AG04450 (cell line): ENCODE measurements around the gene PPP3R1. TPM values are rescaled to one million over a fixed set of nuclear protein-coding genes. Genes with fewer than 3 reads are reported as not detected.

Source experiments
- CTCF ChIA-PET: fragments of 300-600, 350-600 bp; formaldehyde crosslinking; extraction: SDS; loops from one replicate; lab custom pipeline; 2022; ENCODE audit warnings: antibody characterized with exemption, inconsistent platforms; lab: Charles Lee
- POLR2A ChIA-PET: fragments of 350-600 bp; formaldehyde crosslinking; extraction: SDS; loops from one replicate; lab custom pipeline; 2021; ENCODE audit warnings: antibody characterized with exemption, inconsistent platforms; lab: Yijun Ruan, JAX
- DNase-seq: peaks from one replicate; pipeline ENCODE4 v3.0.0-alpha.2; 2011; ENCODE audit warnings: low read depth, low spot score
- H3K27ac ChIP-seq: one replicate; pipeline ENCODE4 v1.5.1; 2012; ENCODE audit warnings: low read depth, low read length, control low read depth
- H3K27me3 ChIP-seq: one replicate; pipeline ENCODE4 v1.6.0; 2012; ENCODE audit warnings: low read length; ENCODE audit not compliant: control insufficient read depth, insufficient read depth
- H3K4me3 ChIP-seq: 2 replicates; pipeline ENCODE4 v1.5.1; 2011; ENCODE audit warnings: mild to moderate bottlenecking, low read depth, low read length, control low read depth
- H3K9me3 ChIP-seq: 2 replicates; pipeline ENCODE4 v1.5.1; 2012; ENCODE audit warnings: low read length; ENCODE audit not compliant: control insufficient read depth, insufficient read depth
- CTCF ChIP-seq: IDR thresholded peaks from 2 replicates; pipeline ENCODE4 v1.5.1; 2011; ENCODE audit warnings: low read depth, low read length, control low read depth, inconsistent platforms
- polyA plus RNA-seq: library from polyadenylated mRNA; depleted of rRNA; stranded (reverse); fragments of >200 nt; gene quantifications from 2 replicates; pipeline ENCODE4 v1.2.3, GENCODE V29; 2011

The PPP3R1 gene
- polyA plus RNA-seq, 1 experiment: 24.9 TPM

DNA sequence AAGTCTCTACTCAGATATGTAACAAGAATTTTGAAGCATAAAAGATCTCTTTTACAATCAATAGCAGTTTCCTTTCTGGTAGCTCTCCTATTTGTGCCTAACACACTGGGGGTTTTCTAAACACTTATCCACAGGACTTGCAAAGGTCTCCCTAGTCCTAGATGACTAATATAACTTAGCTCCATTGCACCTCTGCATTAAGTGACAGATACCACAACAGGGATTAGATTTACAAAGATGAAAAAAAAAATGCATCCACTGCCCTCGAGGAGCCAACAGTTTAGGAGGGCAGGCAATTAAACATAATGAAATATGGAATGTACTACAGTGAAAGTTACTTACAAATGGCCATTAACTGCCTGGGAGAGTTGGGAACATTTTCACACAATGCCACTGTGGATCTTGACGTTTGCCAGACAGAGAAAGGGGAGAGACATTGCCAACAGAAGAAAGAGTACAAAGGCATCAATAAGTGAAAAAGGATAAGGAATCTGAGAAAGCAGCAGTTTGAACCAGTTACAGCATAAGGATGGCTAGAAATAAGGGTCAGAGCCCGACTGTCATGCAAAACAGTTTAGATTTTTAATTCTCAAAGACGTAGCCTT is 14.3 kb downstream of the PPP3R1 start:
- POLR2A ChIA-PET: interaction anchor here (0.6 kb wide), 1 partner anchor 48 kb away, joined by 5 read pairs; no protein-coding TSS in a partner anchor
- DNase-seq: no peak
- no peak for TF ChIP-seq CTCF
- H3K27me3 ChIP-seq: no peaks in the 10 kb centered on the region
- H3K27ac ChIP-seq: no peak overlapping the region
- H3K9me3 ChIP-seq: no peaks in the 10 kb centered on the region
- CTCF ChIA-PET: interaction anchor here (0.7 kb wide), 2 partner anchors 12 to 42 kb away, joined by 3 read pairs; no protein-coding TSS in a partner anchor
- H3K4me3 ChIP-seq: no peak overlapping the region

DNA sequence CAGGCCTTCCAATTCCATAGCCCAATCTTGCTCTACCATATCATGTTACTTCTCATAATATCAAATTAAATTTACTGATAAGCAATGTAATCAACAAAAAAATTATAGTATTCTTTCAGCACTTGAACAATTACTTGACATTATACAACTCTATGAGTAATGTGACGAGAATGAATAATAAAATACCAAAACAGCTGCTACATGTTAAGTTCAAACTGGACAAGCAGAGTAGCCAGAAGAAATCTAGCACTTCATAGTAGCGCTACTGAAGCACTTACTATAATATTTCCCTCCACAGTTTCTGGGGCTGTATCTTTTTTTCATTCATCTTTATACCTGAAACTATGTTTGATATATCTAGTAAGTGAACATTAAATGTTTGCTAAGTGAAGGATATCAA is 14.9 kb downstream of the PPP3R1 start:
- Histone ChIP-seq H3K27me3 (no peaks in the 10 kb centered on the region), H3K27ac (no peak overlapping the region), H3K9me3 (no peaks in the 10 kb centered on the region), H3K4me3 (no peak overlapping the region)
- no peak for DNase-seq
- CTCF ChIA-PET: interaction anchor here (0.7 to 0.9 kb wide), 3 partner anchors 13 to 41 kb away, joined by 3 read pairs; no protein-coding TSS in a partner anchor
- no peak for TF ChIP-seq CTCF
- POLR2A ChIA-PET: no interaction called here

- H3K9me3 ChIP-seq: no peaks in the 10 kb centered on the region
- ChIA-PET POLR2A (interaction anchor here (0.6 kb wide), 1 partner anchor 1590 kb away, joined by 4 read pairs; no protein-coding TSS in a partner anchor), CTCF (interaction anchor here (0.9 to 1.1 kb wide), 2 partner anchors 13 to 18 kb away, joined by 3 read pairs; no protein-coding TSS in a partner anchor)
- no peak for TF ChIP-seq CTCF
- no peak overlapping the region for H3K27ac ChIP-seq
- H3K4me3 ChIP-seq: no peak overlapping the region
- no peaks in the 10 kb centered on the region for H3K27me3 ChIP-seq
- no peak for DNase-seq
Observed at GRCh38 chr2:68236876-68237275, 15.5 kb downstream of the PPP3R1 start.

DNA sequence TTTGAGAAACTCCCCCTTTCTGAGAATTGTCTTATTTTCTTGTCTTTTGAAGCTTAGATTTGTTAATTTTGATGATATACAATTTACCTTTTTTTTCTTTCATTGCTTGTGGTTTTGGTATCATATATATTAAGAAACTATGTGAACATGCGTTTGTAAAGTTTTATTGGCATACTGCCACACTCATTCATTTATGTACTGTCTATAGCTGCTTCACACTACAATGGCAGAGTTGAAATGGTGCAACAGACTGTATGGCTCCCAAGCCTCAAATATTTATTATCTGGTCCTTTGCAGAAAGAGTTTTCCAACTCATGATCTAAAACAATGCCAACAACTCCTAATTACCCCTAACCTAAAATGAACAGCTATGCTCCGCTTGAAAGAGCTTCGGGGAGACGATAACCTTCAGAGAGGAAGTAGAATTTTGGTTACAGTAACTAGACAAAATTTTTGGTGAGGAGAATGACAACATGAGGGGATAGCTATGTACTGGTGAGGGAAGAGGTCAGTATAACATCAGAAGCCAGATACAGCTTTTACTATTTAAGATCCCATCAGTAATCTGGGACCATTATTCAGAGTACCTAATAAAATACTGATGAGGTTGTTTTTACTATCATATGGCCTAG is 16.1 kb downstream of the PPP3R1 start:
- Histone ChIP-seq H3K4me3 (no peak overlapping the region), H3K27me3 (no peaks in the 10 kb centered on the region), H3K9me3 (no peaks in the 10 kb centered on the region), H3K27ac (no peak overlapping the region)
- ChIA-PET CTCF (interaction anchor here (0.9 to 1.1 kb wide), 2 partner anchors 14 to 19 kb away, joined by 3 read pairs; no protein-coding TSS in a partner anchor), POLR2A (interaction anchor here (0.6 kb wide), 1 partner anchor 1591 kb away, joined by 4 read pairs; no protein-coding TSS in a partner anchor)
- TF ChIP-seq CTCF: no peak
- no peak for DNase-seq

- DNase-seq: no peak
- Histone ChIP-seq H3K27me3 (no peaks in the 10 kb centered on the region), H3K27ac (no peak overlapping the region), H3K9me3 (no peaks in the 10 kb centered on the region), H3K4me3 (no peak overlapping the region)
- POLR2A ChIA-PET: no interaction called here
- CTCF ChIA-PET: no interaction called here
- no peak for TF ChIP-seq CTCF
Observed at GRCh38 chr2:68235090-68235489, 17.2 kb downstream of the PPP3R1 start.
